Mesenchymal stem cell (in vitro differentiated cells and primary cell): ENCODE measurements around the gene ARSA.

Source experiments
- DNase-seq: peaks from one replicate; pipeline ENCODE4 v3.0.0-alpha.2; 2013
- H2AFZ ChIP-seq: one replicate; pipeline ENCODE4 v1.6.1; 2013; ENCODE audit warnings: low read depth, mild to moderate bottlenecking, control low read depth, inconsistent platforms, low read length, moderate library complexity
- H2AK5ac ChIP-seq: 2 replicates; pipeline ENCODE4 v1.6.1; 2013; ENCODE audit warnings: low read length, moderate library complexity, mild to moderate bottlenecking, inconsistent platforms; ENCODE audit not compliant: severe bottlenecking
- H2BK120ac ChIP-seq: one replicate; pipeline ENCODE4 v1.6.1; 2013; ENCODE audit warnings: low read depth, mild to moderate bottlenecking, inconsistent platforms, low read length, moderate library complexity
- H2BK12ac ChIP-seq, 2 experiments: one replicate each; pipeline ENCODE4 v1.6.1; 2013; ENCODE audit warnings: inconsistent platforms in 2 of 2, low read length in 2 of 2, mild to moderate bottlenecking in 2 of 2, moderate library complexity in 2 of 2, control low read depth in 1 of 2
- H2BK15ac ChIP-seq: one replicate; pipeline ENCODE4 v1.6.1; 2013; ENCODE audit warnings: mild to moderate bottlenecking, low read depth, inconsistent platforms; ENCODE audit not compliant: poor library complexity, severe bottlenecking
- H2BK5ac ChIP-seq: 2 replicates; pipeline ENCODE4 v1.6.1; 2013; ENCODE audit warnings: low read depth, mild to moderate bottlenecking, low read length, control low read depth, inconsistent platforms; ENCODE audit not compliant: poor library complexity, severe bottlenecking
- H3K14ac ChIP-seq, 2 experiments: one replicate each; pipeline ENCODE4 v1.6.1; 2013; ENCODE audit warnings: inconsistent platforms in 2 of 2, low read length in 2 of 2, control low read depth in 1 of 2, mild to moderate bottlenecking in 1 of 2, moderate library complexity in 1 of 2
- H3K18ac ChIP-seq, 2 experiments: one replicate each; pipeline ENCODE4 v1.6.1; 2013; ENCODE audit warnings: inconsistent platforms in 2 of 2, low read length in 2 of 2, control low read depth in 1 of 2, low read depth in 1 of 2, mild to moderate bottlenecking in 1 of 2
- H3K23ac ChIP-seq, 2 experiments: one replicate each; pipeline ENCODE4 v1.6.1; 2013; ENCODE audit warnings: inconsistent platforms in 2 of 2, low read length in 2 of 2, mild to moderate bottlenecking in 2 of 2, moderate library complexity in 2 of 2, control low read depth in 1 of 2
- H3K27ac ChIP-seq: 2 replicates; pipeline ENCODE4 v1.5.1; 2013; ENCODE audit warnings: mild to moderate bottlenecking, moderate library complexity, low read length, control low read depth, inconsistent platforms; ENCODE audit not compliant: poor library complexity, severe bottlenecking
- H3K27me3 ChIP-seq, 2 experiments: 2 replicates each; pipeline versions ENCODE4 v1.6.1 to v1.7.0; 2013; ENCODE audit warnings: low read length in 2 of 2, mild to moderate bottlenecking in 2 of 2, moderate library complexity in 2 of 2, control low read depth in 1 of 2, inconsistent platforms in 1 of 2; ENCODE audit not compliant: control insufficient read depth in 1 of 2, insufficient read depth in 1 of 2
- H3K36me3 ChIP-seq, 2 experiments: 2 replicates each; pipeline versions ENCODE4 v1.6.1 to v1.7.0; 2013; ENCODE audit warnings: low read length in 2 of 2, control low read depth in 1 of 2, inconsistent platforms in 1 of 2, low read depth in 1 of 2, mild to moderate bottlenecking in 1 of 2; ENCODE audit not compliant: insufficient read depth in 2 of 2, control insufficient read depth in 1 of 2
- H3K4ac ChIP-seq, 2 experiments: one replicate each; pipeline ENCODE4 v1.6.1; 2013; ENCODE audit warnings: inconsistent platforms in 2 of 2, low read length in 2 of 2, mild to moderate bottlenecking in 2 of 2, moderate library complexity in 2 of 2, control low read depth in 1 of 2, low read depth in 1 of 2
- H3K4me1 ChIP-seq: 2 replicates; pipeline ENCODE4 v1.6.1; 2013; ENCODE audit warnings: low read depth, low read length, control low read depth; ENCODE audit not compliant: control insufficient read depth, insufficient read depth
- H3K4me2 ChIP-seq: 2 replicates; pipeline ENCODE4 v1.6.1; 2013; ENCODE audit warnings: low read length, mild to moderate bottlenecking, inconsistent platforms; ENCODE audit not compliant: poor library complexity, severe bottlenecking
- H3K4me3 ChIP-seq, 2 experiments: 2 replicates each; pipeline versions ENCODE4 v1.5.1 to v1.7.0; 2013; ENCODE audit warnings: low read length in 2 of 2, mild to moderate bottlenecking in 2 of 2, control low read depth in 1 of 2, low read depth in 1 of 2; ENCODE audit not compliant: insufficient read depth in 1 of 2
- H3K79me1 ChIP-seq: replicated peaks from 2 replicates; pipeline ENCODE4 v1.6.1; 2013; ENCODE audit warnings: mild to moderate bottlenecking, control low read depth, low read length, inconsistent platforms; ENCODE audit not compliant: poor library complexity, severe bottlenecking
- H3K9ac ChIP-seq: 2 replicates; pipeline ENCODE4 v1.7.0; 2013; ENCODE audit warnings: mild to moderate bottlenecking, low read length, moderate library complexity
- H3K9me3 ChIP-seq: 2 replicates; pipeline ENCODE4 v1.7.0; 2013; ENCODE audit warnings: mild to moderate bottlenecking, low read length; ENCODE audit not compliant: control insufficient read depth
- H4K8ac ChIP-seq: one replicate; pipeline ENCODE4 v1.6.1; 2013; ENCODE audit warnings: inconsistent platforms, mild to moderate bottlenecking, low read length, moderate library complexity
- H4K91ac ChIP-seq: one replicate; pipeline ENCODE4 v1.6.1; 2013; ENCODE audit warnings: mild to moderate bottlenecking, low read length, inconsistent platforms
- WGBS: methylation state at CpG from one replicate; pipeline ENCODE4 v1.1.7; 2013; ENCODE audit warnings: mixed read lengths; 5-methylcytosine and 5-hydroxymethylcytosine counted together

ARSA gene

GRCh38 chr22:50604256-50605001, 23.5 kb downstream of the ARSA start:
- peaks cover 9% of the 10 kb centered on the region for H3K4me1 ChIP-seq
- no peak overlapping the region for H3K4me2 ChIP-seq
- H3K14ac ChIP-seq: no peak overlapping the region
- H4K91ac ChIP-seq: no peak overlapping the region
- no peak overlapping the region for H4K8ac ChIP-seq
- no peak overlapping the region for H2AFZ ChIP-seq
- no peak for DNase-seq
- H3K9me3 ChIP-seq: no peaks in the 10 kb centered on the region
- H3K18ac ChIP-seq: no peak overlapping the region
- H3K36me3 ChIP-seq: peaks cover 0 to 7% of the 10 kb centered on the region in 2 experiments
- H3K4ac ChIP-seq: no peak overlapping the region
- H2BK120ac ChIP-seq: no peak overlapping the region
- no peak overlapping the region for H2BK5ac ChIP-seq
- no peak overlapping the region for H2BK12ac ChIP-seq
- no peaks in the 10 kb centered on the region for H3K79me1 ChIP-seq
- no peak overlapping the region for H3K9ac ChIP-seq
- H3K4me3 ChIP-seq: no peak overlapping the region
- no peak overlapping the region for H2BK15ac ChIP-seq
- H3K23ac ChIP-seq: no peak overlapping the region
- no peak overlapping the region for H2AK5ac ChIP-seq
- 72% methylated on average over 90 of the region's 103 CpGs for WGBS
- no peak overlapping the region for H3K27ac ChIP-seq
- H3K27me3 ChIP-seq: peaks cover 55 to 79% of the 10 kb centered on the region in 2 experiments

GRCh38 chr22:50603511-50604255, 24.3 kb downstream of the ARSA start:
- Histone ChIP-seq H3K4me2 (no peak overlapping the region), H3K4ac (no peak overlapping the region), H2BK15ac (no peak overlapping the region), H3K4me3 (no peak overlapping the region), H4K91ac (no peak overlapping the region), H2BK120ac (no peak overlapping the region), H3K27ac (no peak overlapping the region), H3K79me1 (no peaks in the 10 kb centered on the region), H2AK5ac (no peak overlapping the region), H2BK12ac (no peak overlapping the region), H4K8ac (no peak overlapping the region), H3K9me3 (no peaks in the 10 kb centered on the region), H2BK5ac (no peak overlapping the region), H3K36me3 (peaks cover 0 to 7% of the 10 kb centered on the region in 2 experiments), H3K23ac (no peak overlapping the region), H3K4me1 (peaks cover 9% of the 10 kb centered on the region), H3K9ac (no peak overlapping the region), H2AFZ (no peak overlapping the region), H3K18ac (no peak overlapping the region), H3K14ac (no peak overlapping the region), H3K27me3 (peaks cover 59 to 77% of the 10 kb centered on the region in 2 experiments)
- no peak for DNase-seq
- 46% methylated on average over 66 of the region's 70 CpGs for WGBS

- no peak overlapping the region for H2BK5ac ChIP-seq
- H3K14ac ChIP-seq: no peak overlapping the region
- no peak overlapping the region for H2BK12ac ChIP-seq
- no peak overlapping the region for H2AFZ ChIP-seq
- no peak overlapping the region for H2BK15ac ChIP-seq
- no peak overlapping the region for H2BK120ac ChIP-seq
- no peak overlapping the region for H3K23ac ChIP-seq
- H4K91ac ChIP-seq: no peak overlapping the region
- H3K27ac ChIP-seq: no peak overlapping the region
- no peak overlapping the region for H2AK5ac ChIP-seq
- H3K4me3 ChIP-seq: no peak overlapping the region
- H3K18ac ChIP-seq: no peak overlapping the region
- peaks cover 9% of the 10 kb centered on the region for H3K4me1 ChIP-seq
- no peak overlapping the region for H4K8ac ChIP-seq
- peaks cover 0 to 7% of the 10 kb centered on the region in 2 experiments for H3K36me3 ChIP-seq
- no peaks in the 10 kb centered on the region for H3K9me3 ChIP-seq
- 23% methylated on average over 2 of the region's 2 CpGs for WGBS
- H3K4me2 ChIP-seq: no peak overlapping the region
- no peak overlapping the region for H3K9ac ChIP-seq
- H3K27me3 ChIP-seq: peaks cover 61 to 69% of the 10 kb centered on the region in 2 experiments
- H3K79me1 ChIP-seq: no peaks in the 10 kb centered on the region
- DNase-seq: no peak
- H3K4ac ChIP-seq: no peak overlapping the region
These were observed 25.6 kb downstream of the ARSA start for GRCh38 chr22:50602338-50602700.

GRCh38 chr22:50601669-50602337, 26.1 kb downstream of the ARSA start:
- WGBS: 53% methylated on average over 12 of the region's 12 CpGs
- Histone ChIP-seq H2AFZ (no peak overlapping the region), H3K36me3 (peaks cover 0 to 9% of the 10 kb centered on the region in 2 experiments), H3K4ac (no peak overlapping the region), H3K23ac (no peak overlapping the region), H2BK120ac (no peak overlapping the region), H3K4me1 (peaks cover 9% of the 10 kb centered on the region), H3K9me3 (no peaks in the 10 kb centered on the region), H4K91ac (no peak overlapping the region), H2BK15ac (no peak overlapping the region), H3K9ac (no peak overlapping the region), H3K79me1 (no peaks in the 10 kb centered on the region), H2BK5ac (no peak overlapping the region), H3K18ac (no peak overlapping the region), H2BK12ac (no peak overlapping the region), H4K8ac (no peak overlapping the region), H3K27me3 (peaks cover 58 to 64% of the 10 kb centered on the region in 2 experiments), H3K4me3 (no peak overlapping the region), H3K14ac (no peak overlapping the region), H3K27ac (no peak overlapping the region), H3K4me2 (no peak overlapping the region), H2AK5ac (no peak overlapping the region)
- DNase-seq: no peak
